Sigmoid colon (tissue), 4 donors: Measurements from ENCODE around the gene TBX19.

Source experiments
- CTCF ChIP-seq, 4 experiments: fragments of 450-650 bp in 3 of 4; fragments of 200-600 bp in 1 of 4; IDR thresholded peaks; one replicate each; pipeline ENCODE4 v1.5.1; 2016 to 2019; ENCODE audit warnings: antibody characterized with exemption in 4 of 4, mild to moderate bottlenecking in 3 of 4, moderate library complexity in 2 of 4
- POLR2AphosphoS5 ChIP-seq, 4 donors: sonication (generic); formaldehyde crosslinking; IDR thresholded peaks; one replicate each; pipeline ENCODE4 v1.6.1; 2017; ENCODE audit warnings: antibody characterized with exemption in 4 of 4

GRCh38 chr1:168347630-168348029 is 67.0 kb downstream of the TBX19 start:
- TF ChIP-seq CTCF (IDR thresholded peaks at IDR 0.05) = no peak
- no peak for TF ChIP-seq POLR2AphosphoS5 (IDR thresholded peaks at IDR 0.05)
